ENCODE measurements around the gene FAM193A. TPM values are rescaled to one million over a fixed set of nuclear protein-coding genes. Genes with fewer than 3 reads are reported as not detected.

Gene FAM193A
- total and polyA plus RNA-seq, 2 experiments from 2014 or later = 12.0 to 22.9 TPM

- no peak for TF ChIP-seq STAT1 (IDR thresholded peaks at IDR 0.05; ENCODE audit: unreplicated experiment)
- TF ChIP-seq EZH2 (IDR thresholded peaks at IDR 0.05; ENCODE audit: low read depth, unreplicated experiment) = no peak
- TF ChIP-seq, protein P1, sequence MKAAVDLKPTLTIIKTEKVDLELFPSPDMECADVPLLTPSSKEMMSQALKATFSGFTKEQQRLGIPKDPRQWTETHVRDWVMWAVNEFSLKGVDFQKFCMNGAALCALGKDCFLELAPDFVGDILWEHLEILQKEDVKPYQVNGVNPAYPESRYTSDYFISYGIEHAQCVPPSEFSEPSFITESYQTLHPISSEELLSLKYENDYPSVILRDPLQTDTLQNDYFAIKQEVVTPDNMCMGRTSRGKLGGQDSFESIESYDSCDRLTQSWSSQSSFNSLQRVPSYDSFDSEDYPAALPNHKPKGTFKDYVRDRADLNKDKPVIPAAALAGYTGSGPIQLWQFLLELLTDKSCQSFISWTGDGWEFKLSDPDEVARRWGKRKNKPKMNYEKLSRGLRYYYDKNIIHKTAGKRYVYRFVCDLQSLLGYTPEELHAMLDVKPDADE (IDR thresholded peaks at IDR 0.05) = no peak
- no peak for TF ChIP-seq ZNF331 (CRISPR knock-in tag; IDR thresholded peaks at IDR 0.05; ENCODE audit: low read depth)
- TF ChIP-seq ZNF114 (CRISPR knock-in tag; IDR thresholded peaks at IDR 0.05) = no peak
- no peak for TF ChIP-seq NANOG (IDR thresholded peaks at IDR 0.05; ENCODE audit: borderline replicate concordance)
- TF ChIP-seq CTCF (conservative IDR thresholded peaks at IDR 0.05; ENCODE audit: low read depth in 2 of 2) = no peak
- TF ChIP-seq EZH2phosphoT487 (IDR thresholded peaks at IDR 0.05; ENCODE audit: unreplicated experiment) = no peak
- no peak for TF ChIP-seq POLR2AphosphoS5 (IDR thresholded peaks at IDR 0.05; ENCODE audit: low read depth)
- TF ChIP-seq, protein P2, sequence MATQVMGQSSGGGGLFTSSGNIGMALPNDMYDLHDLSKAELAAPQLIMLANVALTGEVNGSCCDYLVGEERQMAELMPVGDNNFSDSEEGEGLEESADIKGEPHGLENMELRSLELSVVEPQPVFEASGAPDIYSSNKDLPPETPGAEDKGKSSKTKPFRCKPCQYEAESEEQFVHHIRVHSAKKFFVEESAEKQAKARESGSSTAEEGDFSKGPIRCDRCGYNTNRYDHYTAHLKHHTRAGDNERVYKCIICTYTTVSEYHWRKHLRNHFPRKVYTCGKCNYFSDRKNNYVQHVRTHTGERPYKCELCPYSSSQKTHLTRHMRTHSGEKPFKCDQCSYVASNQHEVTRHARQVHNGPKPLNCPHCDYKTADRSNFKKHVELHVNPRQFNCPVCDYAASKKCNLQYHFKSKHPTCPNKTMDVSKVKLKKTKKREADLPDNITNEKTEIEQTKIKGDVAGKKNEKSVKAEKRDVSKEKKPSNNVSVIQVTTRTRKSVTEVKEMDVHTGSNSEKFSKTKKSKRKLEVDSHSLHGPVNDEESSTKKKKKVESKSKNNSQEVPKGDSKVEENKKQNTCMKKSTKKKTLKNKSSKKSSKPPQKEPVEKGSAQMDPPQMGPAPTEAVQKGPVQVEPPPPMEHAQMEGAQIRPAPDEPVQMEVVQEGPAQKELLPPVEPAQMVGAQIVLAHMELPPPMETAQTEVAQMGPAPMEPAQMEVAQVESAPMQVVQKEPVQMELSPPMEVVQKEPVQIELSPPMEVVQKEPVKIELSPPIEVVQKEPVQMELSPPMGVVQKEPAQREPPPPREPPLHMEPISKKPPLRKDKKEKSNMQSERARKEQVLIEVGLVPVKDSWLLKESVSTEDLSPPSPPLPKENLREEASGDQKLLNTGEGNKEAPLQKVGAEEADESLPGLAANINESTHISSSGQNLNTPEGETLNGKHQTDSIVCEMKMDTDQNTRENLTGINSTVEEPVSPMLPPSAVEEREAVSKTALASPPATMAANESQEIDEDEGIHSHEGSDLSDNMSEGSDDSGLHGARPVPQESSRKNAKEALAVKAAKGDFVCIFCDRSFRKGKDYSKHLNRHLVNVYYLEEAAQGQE (IDR thresholded peaks at IDR 0.05; ENCODE audit: unreplicated experiment) = no peak
- TF ChIP-seq JUNB (IDR thresholded peaks at IDR 0.05; ENCODE audit: unreplicated experiment) = no peak
Observed at GRCh38 chr4:2698504-2698903, 162.1 kb downstream of the FAM193A start (continued).

DNA sequence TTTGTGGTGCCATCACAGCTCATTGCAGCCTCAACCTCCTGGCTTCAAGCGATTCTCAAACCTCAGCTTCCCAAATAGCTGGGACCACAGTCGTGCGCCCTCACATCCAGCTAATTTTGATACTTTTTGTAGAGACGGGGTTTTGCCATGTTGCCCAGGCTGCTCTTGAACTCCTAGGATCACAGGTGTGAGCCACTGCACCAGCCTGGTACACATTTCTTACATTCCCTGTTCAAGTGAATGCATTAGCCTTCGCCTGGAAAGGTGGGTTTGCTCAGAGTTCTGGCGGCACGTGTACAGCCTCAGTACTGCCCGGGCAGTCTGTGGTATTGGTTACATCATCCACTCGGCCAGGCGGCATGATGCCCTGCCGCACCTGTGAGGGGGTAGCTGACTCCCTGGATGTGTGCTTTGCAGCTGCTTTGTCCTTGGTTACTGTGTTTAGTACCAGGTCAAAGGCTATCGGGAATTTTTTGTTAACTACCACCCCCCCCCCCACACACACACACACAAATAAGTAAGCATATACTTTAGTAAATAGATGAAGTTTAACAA lies 162.6 kb downstream of the FAM193A start:
- no peak for ATAC-seq
- peaks cover 82% of the 10 kb centered on the region for H3K36me3 Mint-ChIP-seq (ENCODE audit: low read depth)
- peaks cover 35% of the 10 kb centered on the region for H3K36me3 ChIP-seq (ENCODE audit: insufficient read depth)
- no peak for TF ChIP-seq ZNF331 (CRISPR knock-in tag; IDR thresholded peaks at IDR 0.05; ENCODE audit: low read depth)
- TF ChIP-seq JUNB (IDR thresholded peaks at IDR 0.05; ENCODE audit: unreplicated experiment) = no peak
- TF ChIP-seq EZH2 (IDR thresholded peaks at IDR 0.05; ENCODE audit: low read depth, unreplicated experiment) = no peak
- TF ChIP-seq ZNF462 (CRISPR knock-in tag; IDR thresholded peaks at IDR 0.05) = no peak
- TF ChIP-seq EZH2phosphoT487 (IDR thresholded peaks at IDR 0.05; ENCODE audit: unreplicated experiment) = no peak

More for the DNA sequence above, 162.6 kb downstream of the FAM193A start:
- Histone ChIP-seq H3F3A (replicated peaks; ENCODE audit: low read depth) (no peaks in the 10 kb centered on the region), H3K9me2 (ENCODE audit: insufficient read depth) (no peaks in the 10 kb centered on the region), H3K27ac (ENCODE audit: low read depth) (peak overlapping the region; percentile 6; the same call in 1 of the 2 replicates), H3K4me2 (no peak overlapping the region), H3K27me3 (ENCODE audit: insufficient read depth) (no peaks in the 10 kb centered on the region), H2AFZ (no peak overlapping the region), H3K4me3 (no peak overlapping the region), H4K20me1 (replicated peaks; ENCODE audit: insufficient read depth) (no peaks in the 10 kb centered on the region; the same call in 1 of the 2 replicates), H3K4me1 (ENCODE audit: insufficient read depth) (no peaks in the 10 kb centered on the region), H3K79me2 (replicated peaks; ENCODE audit: insufficient read depth) (no peaks in the 10 kb centered on the region)
- H3K9me3 Mint-ChIP-seq = no peaks in the 10 kb centered on the region
- peak overlapping the region; percentile 39; the same call in 1 of the 2 replicates for H3K27ac Mint-ChIP-seq
- no peaks in the 10 kb centered on the region for H3K4me1 Mint-ChIP-seq
- DNase-seq (ENCODE audit: low spot score) = no peak
- H3K4me3 Mint-ChIP-seq = no peak overlapping the region
- H3K27me3 Mint-ChIP-seq (ENCODE audit: insufficient read depth, low read depth, poor library complexity) = peaks cover 5% of the 10 kb centered on the region
